NCI-H82 treated with DMSO at 0.1 percent for 48 hours (cell line): ENCODE results near the gene PCYT2.

Experiments
- DNase-seq: peaks from one replicate; lab custom pipeline; 2025; ENCODE audit not compliant: unreplicated experiment; lab: John Stamatoyannopoulos, UW

PCYT2 gene

GRCh38 chr17:81858967-81859905 lies 52.0 kb downstream of the PCYT2 start:
- DNase-seq = no peak

- DNase-seq = no peak
Measured at GRCh38 chr17:81858170-81858966, 52.8 kb downstream of the PCYT2 start.

- DNase-seq = no peak
Measured at GRCh38 chr17:81854974-81855774, 56.0 kb downstream of the PCYT2 start.

GRCh38 chr17:81852237-81852636 lies 59.0 kb downstream of the PCYT2 start:
- no peak for DNase-seq

- DNase-seq = no peak
Measured at GRCh38 chr17:81851423-81851822, 59.8 kb downstream of the PCYT2 start.
